A549 (cell line): ENCODE data around the gene POMT1. TPM values are rescaled to one million over a fixed set of nuclear protein-coding genes. Genes with fewer than 3 reads are reported as not detected.
A peak's percentile ranks its signal among the peaks of the same experiment; 100 is the strongest.

Experiments used
- ATAC-seq, 2 experiments: fragments of 200-7000 bp in 1 of 2; fragments of >200 bp in 1 of 2; cut with Nextera tagmentation in 1 of 2; cut with Tn5 transposase in 1 of 2; 3 replicates each; pipeline versions ENCODE4 v1.8.0 to v1.9.1; 2018 to 2020; ENCODE audit warnings: mild to moderate bottlenecking in 1 of 2, moderate library complexity in 1 of 2
- CTCF ChIA-PET: fragments of 300-600 bp; sonication (Branson Sonifier 250); formaldehyde crosslinking; extraction: SDS; loops from one replicate; lab custom pipeline; 2021; ENCODE audit warnings: antibody characterized with exemption, inconsistent platforms; lab: Yijun Ruan, JAX
- POLR2A ChIA-PET: fragments of 350-600 bp; formaldehyde crosslinking; extraction: SDS; loops from one replicate; lab custom pipeline; 2021; ENCODE audit warnings: antibody characterized with exemption, inconsistent platforms; lab: Yijun Ruan, JAX
- DNase-seq, 2 experiments: peaks; one replicate each; pipeline versions ENCODE4 v3.0.0 to v3.0.0-alpha.2; 2011 to 2016; ENCODE audit warnings: low read depth in 1 of 2, low spot score in 1 of 2
- FAIRE-seq: peaks from 2 replicates; lab custom pipeline; 2011; peaks lifted over from hg19 to GRCh38; lab: Jason Lieb, UNC
- H3K27ac ChIP-seq, 2 experiments: fragments of >200 bp; sonication (Bioruptor Twin); formaldehyde crosslinking; 3 replicates each; pipeline ENCODE4 v1.5.1; 2016 to 2017
- H3K4me1 ChIP-seq: fragments of >200 bp; sonication (Bioruptor Twin); formaldehyde crosslinking; 3 replicates; pipeline ENCODE4 v1.6.1; 2016
- H3K4me2 ChIP-seq: fragments of >200 bp; sonication (Bioruptor Twin); formaldehyde crosslinking; 3 replicates; pipeline ENCODE4 v1.6.1; 2016
- H3K4me3 ChIP-seq: fragments of >200 bp; sonication (Bioruptor Twin); formaldehyde crosslinking; 3 replicates; pipeline ENCODE4 v1.5.1; 2016
- H3K9me3 ChIP-seq: fragments of >200 bp; sonication (Bioruptor Twin); formaldehyde crosslinking; 3 replicates; pipeline ENCODE4 v1.6.1; 2016
- BCL3 ChIP-seq: fragments of >200 bp; sonication (Bioruptor Twin); formaldehyde crosslinking; IDR thresholded peaks from 3 replicates; pipeline ENCODE4 v1.6.1; 2016
- CEBPB ChIP-seq, 2 experiments: fragments of >200 bp in 1 of 2; sonication (Bioruptor Twin) in 1 of 2; formaldehyde crosslinking in 1 of 2; IDR thresholded peaks; 2 replicates each; pipeline ENCODE4 v1.6.1; 2012 to 2016
- CHD2 ChIP-seq: fragments of 150-350 bp; IDR thresholded peaks from 2 replicates; pipeline ENCODE4 v1.6.1; 2014; ENCODE audit warnings: low read length; ENCODE audit not compliant: partially characterized antibody
- CTCF ChIP-seq: fragments of >200 bp; sonication (Bioruptor Twin); formaldehyde crosslinking; IDR thresholded peaks from 3 replicates; pipeline ENCODE4 v1.5.1; 2016
- E2F6 ChIP-seq: IDR thresholded peaks from 2 replicates; pipeline ENCODE4 v1.6.1; 2012; ENCODE audit warnings: low read depth, borderline replicate concordance
- EHMT2 ChIP-seq: fragments of 200-600 bp; sonication (generic); IDR thresholded peaks from 2 replicates; pipeline ENCODE4 v1.6.1; 2016; ENCODE audit warnings: antibody characterized with exemption, low read depth, mild to moderate bottlenecking, moderate library complexity
- FOSB ChIP-seq: fragments of 250-450 bp; sonication (Bioruptor Pico); IDR thresholded peaks from 2 replicates; pipeline ENCODE4 v1.5.0; 2020; ENCODE audit warnings: mild to moderate bottlenecking, moderate library complexity
- HOXB13 ChIP-seq: fragments of 250-450 bp; sonication (Bioruptor Pico); IDR thresholded peaks from 2 replicates; pipeline ENCODE4 v1.5.0; 2020; ENCODE audit warnings: low read depth, mild to moderate bottlenecking, moderate library complexity
- JUNB ChIP-seq: fragments of >200 bp; sonication (Bioruptor Twin); formaldehyde crosslinking; IDR thresholded peaks from 2 replicates; pipeline ENCODE4 v1.6.1; 2016
- MAFK ChIP-seq: fragments of 450-650 bp; IDR thresholded peaks from 2 replicates; pipeline ENCODE4 v1.6.1; 2014; ENCODE audit not compliant: partially characterized antibody
- MAX ChIP-seq: IDR thresholded peaks from 2 replicates; pipeline ENCODE4 v1.6.1; 2012
- MAZ ChIP-seq: fragments of 150-350 bp; IDR thresholded peaks from 2 replicates; pipeline ENCODE4 v1.6.1; 2014; ENCODE audit warnings: antibody characterized with exemption, low read depth, low read length, borderline replicate concordance
- PHF8 ChIP-seq: fragments of 200-600 bp; sonication (generic); IDR thresholded peaks from 2 replicates; pipeline ENCODE4 v1.6.1; 2016; ENCODE audit warnings: low read depth, mild to moderate bottlenecking, antibody characterized with exemption, moderate library complexity, borderline replicate concordance
- RAD21 ChIP-seq, 2 experiments: fragments of >200 bp in 1 of 2; sonication (Bioruptor Twin) in 1 of 2; formaldehyde crosslinking in 1 of 2; IDR thresholded peaks in 1 of 2; conservative IDR thresholded peaks in 1 of 2; 2 replicates in 1 of 2; 3 replicates in 1 of 2; pipeline ENCODE4 v1.6.1; 2012 to 2018; ENCODE audit warnings: inconsistent platforms in 1 of 2
- RARB ChIP-seq: fragments of 250-450 bp; sonication (Bioruptor Pico); IDR thresholded peaks from 2 replicates; pipeline ENCODE4 v1.8.0; 2021; ENCODE audit warnings: mild to moderate bottlenecking, moderate library complexity
- RFX5 ChIP-seq: fragments of 450-650 bp; IDR thresholded peaks from 2 replicates; pipeline ENCODE4 v1.7.1; 2014; ENCODE audit warnings: antibody characterized with exemption, mild to moderate bottlenecking, moderate library complexity
- SMC3 ChIP-seq: fragments of >200 bp; sonication (Bioruptor Twin); formaldehyde crosslinking; IDR thresholded peaks from 3 replicates; pipeline ENCODE4 v1.6.1; 2018; ENCODE audit warnings: inconsistent platforms
- SREBF2 ChIP-seq: fragments of 450-650 bp; IDR thresholded peaks from 2 replicates; pipeline ENCODE4 v1.6.1; 2014; ENCODE audit warnings: mild to moderate bottlenecking, moderate library complexity
- ZC3H11A ChIP-seq: fragments of 450-650 bp; IDR thresholded peaks from 2 replicates; pipeline ENCODE4 v1.6.1; 2014; ENCODE audit warnings: antibody characterized with exemption, mild to moderate bottlenecking
- WGBS: methylation state at CpG from one replicate; pipeline ENCODE4 v1.1.6; 2017; ENCODE audit errors: missing lambda C conversion rate; 5-methylcytosine and 5-hydroxymethylcytosine counted together
- polyA plus RNA-seq, 4 experiments: library from polyadenylated mRNA; depleted of rRNA in 3 of 4; stranded (reverse); fragments of >200 nt; fragmentation: RNase III in 1 of 4; extraction: RNeasy Plus Mini Kit Qiagen cat#74134 plus additional on column Dnase treatment in 1 of 4; gene quantifications; 2 replicates in 3 of 4; 3 replicates in 1 of 4; pipeline ENCODE4 v1.2.3, GENCODE V29; 2011 to 2017
- TF ChIP-seq, protein P1 (sequence below): fragments of >200 bp; sonication (Bioruptor Twin); formaldehyde crosslinking; IDR thresholded peaks from 2 replicates; pipeline ENCODE4 v1.6.1; 2016

The POMT1 gene
- polyA plus RNA-seq, 2 of the 4 experiments (the other 2 are of a cell fraction) = 16.5 to 17.7 TPM

DNA sequence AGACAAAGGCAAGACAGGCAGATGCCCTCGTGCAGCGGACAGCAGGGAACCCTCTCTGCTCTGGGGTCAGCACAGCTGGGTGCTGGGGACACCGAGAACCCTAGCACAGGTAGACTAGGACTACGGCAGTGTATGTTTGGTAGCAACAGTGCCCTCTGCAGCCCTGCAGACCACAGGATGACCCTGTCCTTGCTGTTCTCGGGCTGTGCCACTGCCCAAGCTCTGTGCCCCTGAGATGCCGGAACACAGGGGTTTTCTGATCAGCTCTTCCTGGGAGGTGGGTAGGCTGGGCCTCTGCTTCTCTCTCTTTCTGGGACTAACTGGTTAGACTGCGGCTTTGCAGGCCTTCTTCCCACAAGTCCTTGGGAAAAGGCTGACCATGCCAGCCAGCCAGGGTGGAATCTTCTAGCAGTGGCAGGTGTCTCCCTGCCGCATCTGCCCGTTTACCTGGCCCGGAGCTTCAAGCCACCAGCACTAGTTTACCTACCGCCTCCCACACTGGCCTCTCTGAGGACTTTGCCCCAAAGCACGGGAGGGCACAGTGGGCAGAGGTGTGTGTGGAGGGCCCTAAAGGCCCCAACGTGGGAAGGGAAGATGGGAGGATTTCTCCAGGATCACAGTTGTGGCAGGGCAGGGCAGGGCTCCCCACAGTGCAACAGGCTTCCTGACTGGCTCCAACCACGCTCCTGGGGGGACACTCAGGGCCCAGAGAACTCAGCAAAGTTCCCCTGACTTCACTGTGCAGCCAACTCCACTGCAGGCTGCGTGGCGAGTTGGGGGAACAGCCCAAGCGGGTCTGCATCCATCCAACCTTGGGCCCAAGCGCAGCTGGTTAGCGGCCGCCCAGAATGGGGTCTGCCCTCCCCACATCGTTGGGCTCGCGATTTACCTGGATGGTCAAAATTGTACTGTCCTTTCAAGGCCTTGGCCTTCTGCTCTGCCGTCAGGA lies 27.2 kb downstream of the POMT1 start:
- H3K27ac ChIP-seq = peak overlapping the region; percentile 98 to 99
- H3K4me3 ChIP-seq = peak overlapping the region; percentile 100
- peak overlapping the region; percentile 91 for H3K4me2 ChIP-seq
- DNase-seq = no peak
- no peak for FAIRE-seq
- peaks cover 11% of the 10 kb centered on the region for H3K4me1 ChIP-seq
- CTCF ChIA-PET = no interaction called here
- 76% methylated on average over 13 of the region's 24 CpGs for WGBS
- TF ChIP-seq SREBF2 = no peak
- TF ChIP-seq RFX5 = no peak
- TF ChIP-seq, protein P1, sequence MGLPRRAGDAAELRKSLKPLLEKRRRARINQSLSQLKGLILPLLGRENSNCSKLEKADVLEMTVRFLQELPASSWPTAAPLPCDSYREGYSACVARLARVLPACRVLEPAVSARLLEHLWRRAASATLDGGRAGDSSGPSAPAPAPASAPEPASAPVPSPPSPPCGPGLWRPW = no peak
- no peak for TF ChIP-seq RARB
- TF ChIP-seq FOSB (CRISPR knock-in tag) = no peak
- no peak for TF ChIP-seq HOXB13
- TF ChIP-seq PHF8 = no peak
- TF ChIP-seq MAZ = no peak
- TF ChIP-seq ZC3H11A = no peak
- TF ChIP-seq JUNB = no peak
- TF ChIP-seq CEBPB (IDR thresholded peaks at IDR 0.05) = no peak
- no peak for TF ChIP-seq E2F6
- TF ChIP-seq CHD2 = no peak
- no peak for TF ChIP-seq BCL3
- no peak for TF ChIP-seq MAX
- TF ChIP-seq EHMT2 = no peak
- TF ChIP-seq MAFK = no peak
- TF ChIP-seq, all 56 proteins: peak for 0
- ATAC-seq = peak in 1 of 2 experiments; percentile 19; a peak in 3 of 6 replicates
- POLR2A ChIA-PET = no interaction called here
- H3K9me3 ChIP-seq = no peaks in the 10 kb centered on the region

GRCh38 chr9:131530546-131530919 lies 27.8 kb downstream of the POMT1 start:
- ATAC-seq (peak; percentile 66 to 67), FAIRE-seq (no peak), DNase-seq (peak; percentile 40 to 92)
- Histone ChIP-seq H3K4me3 (peak overlapping the region; percentile 100), H3K9me3 (no peaks in the 10 kb centered on the region), H3K4me1 (peaks cover 11% of the 10 kb centered on the region), H3K4me2 (peak overlapping the region; percentile 91), H3K27ac (peak overlapping the region; percentile 98 to 99)
- ChIA-PET POLR2A (interaction anchor here (1.4 kb wide), 1 partner anchor 16 kb away, joined by 3 read pairs; no protein-coding TSS in a partner anchor), CTCF (no interaction called here)
- 19% methylated on average over 10 of the region's 29 CpGs for WGBS
- 0 out of 3 replicates have a peak, but pooled peaks have one; percentile 12 for TF ChIP-seq SMC3
- no peak for TF ChIP-seq BCL3
- 0 out of 3 replicates have a peak, but pooled peaks have one; percentile 11 for TF ChIP-seq CTCF
- TF ChIP-seq RAD21 (conservative IDR thresholded peaks at IDR 0.05 in 1 of 2, IDR thresholded peaks at IDR 0.05 in 1 of 2) = no peak
